WTC11 (cell line): ENCODE measurements around the gene ABR. TPM values are rescaled to one million over a fixed set of nuclear protein-coding genes. Genes with fewer than 3 reads are reported as not detected.
A peak's percentile ranks its signal among the peaks of the same experiment; 100 is the strongest.

Experiments used
- ATAC-seq: fragments of 200-7000 bp; cut with Tn5 transposase; 2 replicates; pipeline ENCODE4 v1.10.0; 2021; ENCODE audit warnings: mild to moderate bottlenecking, moderate library complexity
- CTCF ChIA-PET: fragments of 300-600 bp; sonication (Branson Sonifier 250); formaldehyde crosslinking; loops from one replicate; lab custom pipeline; 2021; ENCODE audit warnings: antibody characterized with exemption; lab: Charles Lee
- POLR2A ChIA-PET: fragments of 350-600 bp; sonication (Branson Sonifier 250); formaldehyde crosslinking; loops from one replicate; lab custom pipeline; 2021; ENCODE audit warnings: antibody characterized with exemption; lab: Charles Lee
- DNase-seq: peaks from one replicate; pipeline ENCODE4 v3.0.0; 2021; ENCODE audit warnings: low spot score
- H3K27ac Mint-ChIP-seq: 2 replicates; pipeline ENCODE4 v1.8.0; 2021; ENCODE audit warnings: mixed read lengths
- H3K27me3 Mint-ChIP-seq: 2 replicates; pipeline ENCODE4 v1.8.0; 2021; ENCODE audit warnings: low read depth, mild to moderate bottlenecking, moderate library complexity, mixed read lengths
- H3K36me3 Mint-ChIP-seq: 2 replicates; pipeline ENCODE4 v1.8.0; 2021; ENCODE audit warnings: mixed read lengths
- H3K4me1 Mint-ChIP-seq: 2 replicates; pipeline ENCODE4 v1.8.0; 2022; ENCODE audit warnings: mixed read lengths
- H3K4me3 Mint-ChIP-seq: 2 replicates; pipeline ENCODE4 v1.8.0; 2021; ENCODE audit warnings: mild to moderate bottlenecking, moderate library complexity, mixed read lengths
- H3K9me3 Mint-ChIP-seq: 2 replicates; pipeline ENCODE4 v1.8.0; 2021; ENCODE audit warnings: mixed read lengths
- CBFB ChIP-seq: sonication (generic); formaldehyde crosslinking; IDR thresholded peaks from 2 replicates; pipeline ENCODE4 v1.8.1; 2022; ENCODE audit warnings: mild to moderate bottlenecking, low read depth, missing genetic modification reagents
- ETV6 ChIP-seq: sonication (generic); formaldehyde crosslinking; IDR thresholded peaks from 2 replicates; pipeline ENCODE4 v1.8.1; 2022; ENCODE audit warnings: mild to moderate bottlenecking, missing genetic modification reagents
- GABPB1 ChIP-seq: sonication (generic); formaldehyde crosslinking; IDR thresholded peaks from 2 replicates; pipeline ENCODE4 v1.8.1; 2023; ENCODE audit warnings: mild to moderate bottlenecking, missing genetic modification reagents
- GRHL2 ChIP-seq: fragments of 250-450 bp; sonication (Bioruptor Pico); IDR thresholded peaks from 2 replicates; pipeline ENCODE4 v1.8.0; 2022; ENCODE audit warnings: mild to moderate bottlenecking, moderate library complexity; ENCODE audit not compliant: insufficient replicate concordance, severe bottlenecking
- JAZF1 ChIP-seq: fragments of 250-450 bp; sonication (Bioruptor Pico); IDR thresholded peaks from 2 replicates; pipeline ENCODE4 v1.9.0; 2021; ENCODE audit warnings: moderate library complexity, mild to moderate bottlenecking, inconsistent platforms
- NFATC4 ChIP-seq: fragments of 250-450 bp; sonication (Bioruptor Pico); IDR thresholded peaks from 2 replicates; pipeline ENCODE4 v1.9.0; 2021; ENCODE audit warnings: mild to moderate bottlenecking
- PRRX2 ChIP-seq: fragments of 250-450 bp; sonication (Bioruptor Pico); IDR thresholded peaks from 2 replicates; pipeline ENCODE4 v1.8.0; 2021; ENCODE audit warnings: mild to moderate bottlenecking
- RELA ChIP-seq: sonication (generic); formaldehyde crosslinking; IDR thresholded peaks from 2 replicates; pipeline ENCODE4 v1.8.1; 2022; ENCODE audit warnings: missing genetic modification reagents, mild to moderate bottlenecking, borderline replicate concordance
- ZNF317 ChIP-seq: sonication (generic); formaldehyde crosslinking; IDR thresholded peaks from 2 replicates; pipeline ENCODE4 v1.8.1; 2023; ENCODE audit warnings: low read depth, mild to moderate bottlenecking, moderate library complexity, missing genetic modification reagents, borderline replicate concordance
- ZNF423 ChIP-seq: fragments of 250-450 bp; sonication (Bioruptor Pico); IDR thresholded peaks from 2 replicates; pipeline ENCODE4 v2.1.2; 2022; ENCODE audit warnings: mild to moderate bottlenecking, moderate library complexity
- total RNA-seq: library from RNA; stranded (reverse); gene quantifications from 3 replicates; pipeline ENCODE4 v1.2.3, GENCODE V29; 2021
- TF ChIP-seq, protein P1 (sequence below): sonication (generic); formaldehyde crosslinking; IDR thresholded peaks from 2 replicates; pipeline ENCODE4 v1.8.1; 2022; ENCODE audit warnings: mild to moderate bottlenecking, moderate library complexity, missing genetic modification reagents
- TF ChIP-seq, protein P2 (sequence below): sonication (generic); formaldehyde crosslinking; IDR thresholded peaks from 2 replicates; pipeline ENCODE4 v1.8.0; 2023; ENCODE audit warnings: missing genetic modification reagents
- TF ChIP-seq, protein P3 (sequence below): sonication (generic); formaldehyde crosslinking; conservative IDR thresholded peaks from 2 replicates; pipeline ENCODE4 v1.8.1; 2022; ENCODE audit warnings: mild to moderate bottlenecking, missing genetic modification reagents
- TF ChIP-seq, protein P4 (sequence below): sonication (generic); formaldehyde crosslinking; IDR thresholded peaks from 2 replicates; pipeline ENCODE4 v1.8.1; 2022; ENCODE audit warnings: mild to moderate bottlenecking, missing genetic modification reagents, moderate library complexity, borderline replicate concordance
- TF ChIP-seq, protein P5 (sequence below): sonication (generic); formaldehyde crosslinking; IDR thresholded peaks from 2 replicates; pipeline ENCODE4 v1.8.0; 2022; ENCODE audit warnings: mild to moderate bottlenecking, missing genetic modification reagents
- TF ChIP-seq, protein P6 (sequence below): fragments of 250-450 bp; sonication (Bioruptor Pico); IDR thresholded peaks from 2 replicates; pipeline ENCODE4 v2.1.2; 2022; ENCODE audit warnings: mild to moderate bottlenecking, moderate library complexity
- TF ChIP-seq, protein P7 (sequence below): sonication (generic); formaldehyde crosslinking; IDR thresholded peaks from 2 replicates; pipeline ENCODE4 v1.8.0; 2022; ENCODE audit warnings: missing genetic modification reagents

Gene ABR
- total RNA-seq, 1 experiment from 2014 or later = 38.0 TPM

DNA sequence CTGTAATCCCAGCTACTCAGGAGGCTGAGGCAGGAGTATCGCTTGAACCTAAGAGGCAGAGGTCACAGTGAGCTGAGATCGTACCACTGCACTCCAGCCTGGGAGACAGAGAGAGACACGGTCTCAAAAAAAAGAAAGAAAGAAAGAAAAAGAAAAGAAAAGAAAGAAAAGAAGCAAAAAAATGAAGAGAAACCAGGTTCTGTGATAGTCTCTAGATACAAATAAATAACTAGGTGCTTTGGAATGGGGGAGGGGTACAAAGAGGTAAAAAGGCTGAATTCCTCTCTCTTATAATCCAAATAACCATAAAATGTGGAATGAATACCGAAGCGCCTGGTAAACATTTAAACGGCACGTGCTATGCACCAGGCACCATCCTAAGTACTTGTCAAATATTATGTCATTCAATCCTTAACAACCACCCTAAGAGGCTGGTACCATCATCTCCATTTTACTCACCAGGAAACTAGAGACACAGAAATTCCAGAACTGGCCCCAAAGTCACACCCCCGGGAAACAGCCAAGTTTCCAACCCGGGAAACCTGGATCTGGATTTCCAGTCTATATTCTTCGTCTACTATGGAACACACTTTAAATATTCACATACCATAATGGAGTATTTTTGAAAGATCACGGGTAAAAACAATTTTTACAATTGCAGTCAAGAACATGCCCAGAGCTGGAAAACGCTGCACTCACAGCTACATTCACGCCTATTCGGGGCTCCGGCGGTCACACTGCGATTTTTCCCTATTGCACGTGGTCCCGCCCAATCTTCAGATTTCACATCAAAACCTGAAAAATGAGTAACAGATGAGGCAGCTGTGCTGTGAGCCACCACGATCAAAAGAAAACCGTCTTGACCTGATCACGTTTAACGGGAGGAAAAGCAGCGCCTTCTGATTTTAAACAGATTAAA is 210.7 kb downstream of the ABR start:
- Mint-ChIP-seq H3K27me3 (no peaks in the 10 kb centered on the region), H3K4me1 (peaks cover 84% of the 10 kb centered on the region), H3K9me3 (peaks cover 8% of the 10 kb centered on the region), H3K27ac (peak overlapping the region; percentile 90), H3K36me3 (peaks cover 13% of the 10 kb centered on the region), H3K4me3 (peak overlapping the region; percentile 15; the same call in 1 of the 2 replicates)
- CTCF ChIA-PET = no interaction called here
- POLR2A ChIA-PET = no interaction called here
- TF ChIP-seq, protein P1, sequence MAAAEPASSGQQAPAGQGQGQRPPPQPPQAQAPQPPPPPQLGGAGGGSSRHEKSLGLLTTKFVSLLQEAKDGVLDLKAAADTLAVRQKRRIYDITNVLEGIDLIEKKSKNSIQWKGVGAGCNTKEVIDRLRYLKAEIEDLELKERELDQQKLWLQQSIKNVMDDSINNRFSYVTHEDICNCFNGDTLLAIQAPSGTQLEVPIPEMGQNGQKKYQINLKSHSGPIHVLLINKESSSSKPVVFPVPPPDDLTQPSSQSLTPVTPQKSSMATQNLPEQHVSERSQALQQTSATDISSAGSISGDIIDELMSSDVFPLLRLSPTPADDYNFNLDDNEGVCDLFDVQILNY (CRISPR knock-in tag) = no peak
- no peak for TF ChIP-seq PRRX2 (CRISPR knock-in tag)
- TF ChIP-seq, protein P2, sequence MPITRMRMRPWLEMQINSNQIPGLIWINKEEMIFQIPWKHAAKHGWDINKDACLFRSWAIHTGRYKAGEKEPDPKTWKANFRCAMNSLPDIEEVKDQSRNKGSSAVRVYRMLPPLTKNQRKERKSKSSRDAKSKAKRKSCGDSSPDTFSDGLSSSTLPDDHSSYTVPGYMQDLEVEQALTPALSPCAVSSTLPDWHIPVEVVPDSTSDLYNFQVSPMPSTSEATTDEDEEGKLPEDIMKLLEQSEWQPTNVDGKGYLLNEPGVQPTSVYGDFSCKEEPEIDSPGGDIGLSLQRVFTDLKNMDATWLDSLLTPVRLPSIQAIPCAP = no peak
- TF ChIP-seq, protein P3, sequence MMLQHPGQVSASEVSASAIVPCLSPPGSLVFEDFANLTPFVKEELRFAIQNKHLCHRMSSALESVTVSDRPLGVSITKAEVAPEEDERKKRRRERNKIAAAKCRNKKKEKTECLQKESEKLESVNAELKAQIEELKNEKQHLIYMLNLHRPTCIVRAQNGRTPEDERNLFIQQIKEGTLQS = no peak
- no peak for TF ChIP-seq NFATC4
- TF ChIP-seq, protein P4, sequence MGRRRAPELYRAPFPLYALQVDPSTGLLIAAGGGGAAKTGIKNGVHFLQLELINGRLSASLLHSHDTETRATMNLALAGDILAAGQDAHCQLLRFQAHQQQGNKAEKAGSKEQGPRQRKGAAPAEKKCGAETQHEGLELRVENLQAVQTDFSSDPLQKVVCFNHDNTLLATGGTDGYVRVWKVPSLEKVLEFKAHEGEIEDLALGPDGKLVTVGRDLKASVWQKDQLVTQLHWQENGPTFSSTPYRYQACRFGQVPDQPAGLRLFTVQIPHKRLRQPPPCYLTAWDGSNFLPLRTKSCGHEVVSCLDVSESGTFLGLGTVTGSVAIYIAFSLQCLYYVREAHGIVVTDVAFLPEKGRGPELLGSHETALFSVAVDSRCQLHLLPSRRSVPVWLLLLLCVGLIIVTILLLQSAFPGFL (CRISPR knock-in tag) = no peak
- no peak for TF ChIP-seq GRHL2
- TF ChIP-seq ETV6 (CRISPR knock-in tag) = no peak
- no peak for TF ChIP-seq ZNF423 (CRISPR knock-in tag)
- TF ChIP-seq, protein P5, sequence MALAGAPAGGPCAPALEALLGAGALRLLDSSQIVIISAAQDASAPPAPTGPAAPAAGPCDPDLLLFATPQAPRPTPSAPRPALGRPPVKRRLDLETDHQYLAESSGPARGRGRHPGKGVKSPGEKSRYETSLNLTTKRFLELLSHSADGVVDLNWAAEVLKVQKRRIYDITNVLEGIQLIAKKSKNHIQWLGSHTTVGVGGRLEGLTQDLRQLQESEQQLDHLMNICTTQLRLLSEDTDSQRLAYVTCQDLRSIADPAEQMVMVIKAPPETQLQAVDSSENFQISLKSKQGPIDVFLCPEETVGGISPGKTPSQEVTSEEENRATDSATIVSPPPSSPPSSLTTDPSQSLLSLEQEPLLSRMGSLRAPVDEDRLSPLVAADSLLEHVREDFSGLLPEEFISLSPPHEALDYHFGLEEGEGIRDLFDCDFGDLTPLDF = no peak
- TF ChIP-seq CBFB (CRISPR knock-in tag) = no peak
- TF ChIP-seq ZNF317 = no peak
- no peak for TF ChIP-seq GABPB1 (CRISPR knock-in tag)
- TF ChIP-seq, protein P6, sequence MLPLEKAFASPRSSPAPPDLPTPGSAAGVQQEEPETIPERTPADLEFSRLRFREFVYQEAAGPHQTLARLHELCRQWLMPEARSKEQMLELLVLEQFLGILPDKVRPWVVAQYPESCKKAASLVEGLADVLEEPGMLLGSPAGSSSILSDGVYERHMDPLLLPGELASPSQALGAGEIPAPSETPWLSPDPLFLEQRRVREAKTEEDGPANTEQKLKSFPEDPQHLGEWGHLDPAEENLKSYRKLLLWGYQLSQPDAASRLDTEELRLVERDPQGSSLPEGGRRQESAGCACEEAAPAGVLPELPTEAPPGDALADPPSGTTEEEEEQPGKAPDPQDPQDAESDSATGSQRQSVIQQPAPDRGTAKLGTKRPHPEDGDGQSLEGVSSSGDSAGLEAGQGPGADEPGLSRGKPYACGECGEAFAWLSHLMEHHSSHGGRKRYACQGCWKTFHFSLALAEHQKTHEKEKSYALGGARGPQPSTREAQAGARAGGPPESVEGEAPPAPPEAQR (CRISPR knock-in tag) = no peak
- TF ChIP-seq, protein P7, sequence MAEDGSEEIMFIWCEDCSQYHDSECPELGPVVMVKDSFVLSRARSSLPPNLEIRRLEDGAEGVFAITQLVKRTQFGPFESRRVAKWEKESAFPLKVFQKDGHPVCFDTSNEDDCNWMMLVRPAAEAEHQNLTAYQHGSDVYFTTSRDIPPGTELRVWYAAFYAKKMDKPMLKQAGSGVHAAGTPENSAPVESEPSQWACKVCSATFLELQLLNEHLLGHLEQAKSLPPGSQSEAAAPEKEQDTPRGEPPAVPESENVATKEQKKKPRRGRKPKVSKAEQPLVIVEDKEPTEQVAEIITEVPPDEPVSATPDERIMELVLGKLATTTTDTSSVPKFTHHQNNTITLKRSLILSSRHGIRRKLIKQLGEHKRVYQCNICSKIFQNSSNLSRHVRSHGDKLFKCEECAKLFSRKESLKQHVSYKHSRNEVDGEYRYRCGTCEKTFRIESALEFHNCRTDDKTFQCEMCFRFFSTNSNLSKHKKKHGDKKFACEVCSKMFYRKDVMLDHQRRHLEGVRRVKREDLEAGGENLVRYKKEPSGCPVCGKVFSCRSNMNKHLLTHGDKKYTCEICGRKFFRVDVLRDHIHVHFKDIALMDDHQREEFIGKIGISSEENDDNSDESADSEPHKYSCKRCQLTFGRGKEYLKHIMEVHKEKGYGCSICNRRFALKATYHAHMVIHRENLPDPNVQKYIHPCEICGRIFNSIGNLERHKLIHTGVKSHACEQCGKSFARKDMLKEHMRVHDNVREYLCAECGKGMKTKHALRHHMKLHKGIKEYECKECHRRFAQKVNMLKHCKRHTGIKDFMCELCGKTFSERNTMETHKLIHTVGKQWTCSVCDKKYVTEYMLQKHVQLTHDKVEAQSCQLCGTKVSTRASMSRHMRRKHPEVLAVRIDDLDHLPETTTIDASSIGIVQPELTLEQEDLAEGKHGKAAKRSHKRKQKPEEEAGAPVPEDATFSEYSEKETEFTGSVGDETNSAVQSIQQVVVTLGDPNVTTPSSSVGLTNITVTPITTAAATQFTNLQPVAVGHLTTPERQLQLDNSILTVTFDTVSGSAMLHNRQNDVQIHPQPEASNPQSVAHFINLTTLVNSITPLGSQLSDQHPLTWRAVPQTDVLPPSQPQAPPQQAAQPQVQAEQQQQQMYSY (CRISPR knock-in tag) = no peak
- no peak for TF ChIP-seq JAZF1
- TF ChIP-seq RELA (CRISPR knock-in tag) = no peak
- no peak for ATAC-seq
- DNase-seq = no peak
